HG03521 (cell line): ENCODE data around the gene ST8SIA5.

Experiments
- ATAC-seq: cut with Tn5 transposase; IDR thresholded peaks from one replicate; pipeline ENCODE4 v1.9.1; 2021; ENCODE audit warnings: mild to moderate bottlenecking, moderate library complexity; ENCODE audit not compliant: unreplicated experiment

ST8SIA5 gene

DNA sequence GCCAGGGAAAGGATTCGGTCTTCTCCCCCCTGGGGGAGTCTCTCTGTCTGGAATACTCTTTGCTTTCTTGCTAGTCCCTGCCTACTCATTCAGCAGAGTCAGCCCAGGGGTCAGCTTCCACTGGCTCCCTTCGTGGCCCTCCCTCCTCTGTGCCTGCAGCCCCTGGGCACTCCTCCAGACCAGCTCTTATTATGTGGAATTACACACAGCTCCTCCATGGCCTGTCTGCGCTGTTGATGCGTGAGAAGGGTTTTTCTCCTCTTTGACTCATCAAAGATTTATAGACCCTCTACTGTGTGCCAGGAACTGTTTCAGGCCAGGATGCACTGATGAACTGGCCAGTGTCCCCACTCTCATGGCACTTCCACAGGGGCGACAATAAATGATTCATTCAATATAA lies 44.4 kb downstream of the ST8SIA5 start:
- no peak for ATAC-seq

- no peak for ATAC-seq
These were observed 45.4 kb downstream of the ST8SIA5 start for GRCh38 chr18:46711444-46711863.

GRCh38 chr18:46706968-46707367 lies 49.9 kb downstream of the ST8SIA5 start:
- no peak for ATAC-seq

- no peak for ATAC-seq
These were observed 51.3 kb downstream of the ST8SIA5 start for GRCh38 chr18:46705521-46705920.

GRCh38 chr18:46704816-46705215 lies 52.0 kb downstream of the ST8SIA5 start:
- ATAC-seq: no peak

DNA sequence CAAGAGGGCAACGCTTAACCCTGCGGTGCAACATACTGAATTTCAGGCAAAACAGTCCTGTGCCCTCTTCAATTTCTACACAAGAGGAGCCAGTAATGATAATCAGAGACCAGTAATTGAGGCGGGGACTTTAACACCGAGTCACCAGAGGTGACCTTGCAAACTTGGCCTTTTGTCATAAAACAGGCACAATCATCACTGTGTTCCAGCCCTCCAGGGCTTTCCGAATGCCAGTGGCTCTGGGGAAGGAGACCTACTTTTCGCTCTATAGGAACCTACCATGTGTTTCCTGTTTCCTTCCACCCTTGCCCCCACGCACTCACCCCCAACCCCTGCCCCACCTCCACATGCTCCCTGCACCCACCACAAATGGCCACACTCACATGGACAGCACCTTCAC lies 52.7 kb downstream of the ST8SIA5 start:
- no peak for ATAC-seq

- ATAC-seq: no peak
These were observed 54.4 kb downstream of the ST8SIA5 start for GRCh38 chr18:46702471-46702870.

- ATAC-seq: no peak
These were observed 56.6 kb downstream of the ST8SIA5 start for GRCh38 chr18:46700066-46700824.

- ATAC-seq: no peak
These were observed 60.2 kb downstream of the ST8SIA5 start for GRCh38 chr18:46696702-46697101.

DNA sequence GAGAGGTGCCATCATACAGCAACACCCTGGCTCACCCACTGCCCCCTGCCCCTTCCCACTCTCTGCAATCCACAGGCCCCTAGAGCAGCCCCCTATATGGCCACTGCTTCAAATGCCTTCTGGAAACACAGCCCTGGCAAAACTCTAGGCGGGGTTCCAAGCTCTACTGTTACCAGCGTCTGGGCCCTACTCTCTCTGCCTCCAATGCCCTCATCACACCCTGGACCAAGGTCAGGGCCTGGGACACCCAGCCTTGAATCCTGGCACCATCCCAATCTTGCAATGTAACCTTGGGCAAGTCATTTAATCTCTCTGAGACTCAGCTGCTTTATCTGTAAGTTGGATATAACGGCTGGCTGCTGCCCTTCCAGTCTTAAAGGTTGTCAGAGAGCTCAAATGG lies 60.6 kb downstream of the ST8SIA5 start:
- ATAC-seq: no peak

DNA sequence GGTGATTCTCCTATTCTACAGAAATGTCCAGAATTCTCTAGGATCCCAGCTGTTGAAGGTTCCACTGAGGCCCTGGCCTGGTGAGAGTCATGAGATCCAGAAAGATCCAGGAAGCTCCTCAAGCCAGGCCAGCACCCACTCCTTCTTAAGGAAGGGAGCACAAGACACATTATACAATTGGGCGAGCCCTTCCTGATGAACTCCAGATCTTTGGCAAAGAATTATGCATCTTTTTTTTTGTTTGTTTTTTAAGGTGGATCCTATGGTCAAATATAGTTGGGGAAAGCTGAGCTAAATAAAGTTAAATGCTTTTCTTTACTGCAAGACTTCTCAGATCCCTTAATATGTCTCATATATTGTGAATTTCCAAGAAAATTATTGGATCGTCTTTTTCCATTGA lies 62.9 kb downstream of the ST8SIA5 start:
- no peak for ATAC-seq

GRCh38 chr18:46688853-46689525 lies 67.9 kb downstream of the ST8SIA5 start:
- no peak for ATAC-seq

GRCh38 chr18:46686186-46686585 lies 70.7 kb downstream of the ST8SIA5 start:
- no peak for ATAC-seq

GRCh38 chr18:46683252-46683651 lies 73.6 kb downstream of the ST8SIA5 start:
- ATAC-seq: no peak

DNA sequence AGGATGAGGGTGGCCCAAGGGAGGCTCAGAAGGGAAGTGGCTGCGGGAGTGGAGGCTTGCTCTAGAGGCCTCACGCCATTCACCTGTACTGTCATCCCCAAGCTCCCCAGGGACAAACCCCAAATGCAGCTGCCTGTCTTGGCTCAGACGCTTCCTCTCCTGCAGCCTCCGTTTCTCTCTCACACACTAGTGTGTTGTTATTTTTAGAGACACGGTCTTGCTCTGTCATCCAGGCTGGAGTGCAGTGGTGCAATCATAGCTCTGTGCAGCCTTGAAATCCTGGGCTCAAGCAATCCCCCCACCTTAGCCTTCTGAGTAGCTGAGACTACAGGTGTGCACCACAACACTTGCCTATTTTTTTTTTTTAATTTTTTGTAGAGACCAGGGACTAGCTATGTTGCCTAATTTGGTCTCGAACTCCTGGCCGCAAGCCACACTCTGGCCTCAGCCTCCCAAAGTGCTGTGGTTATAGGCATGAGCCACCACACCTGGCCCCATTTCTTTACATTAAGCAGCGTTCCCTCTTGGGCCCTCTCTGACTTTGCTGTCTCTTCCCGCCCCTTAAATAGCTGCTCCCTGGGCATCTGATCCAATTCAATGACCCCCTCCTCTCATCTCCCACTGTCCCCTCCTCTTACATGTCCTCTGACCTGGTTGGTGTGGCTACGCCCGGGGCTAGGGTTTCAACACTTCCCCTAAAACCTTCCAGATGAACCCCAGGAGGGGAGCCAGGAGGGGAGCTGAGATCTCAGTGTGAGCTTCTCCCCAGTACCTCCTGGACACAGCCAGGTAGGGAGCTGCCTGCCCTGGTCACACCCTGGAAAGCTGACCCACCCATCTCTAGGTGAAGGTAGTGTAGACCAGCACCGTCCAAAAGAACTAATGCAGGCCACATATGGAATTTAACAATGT lies 75.8 kb downstream of the ST8SIA5 start:
- no peak for ATAC-seq

- no peak for ATAC-seq
These were observed 76.8 kb downstream of the ST8SIA5 start for GRCh38 chr18:46679846-46680598.

DNA sequence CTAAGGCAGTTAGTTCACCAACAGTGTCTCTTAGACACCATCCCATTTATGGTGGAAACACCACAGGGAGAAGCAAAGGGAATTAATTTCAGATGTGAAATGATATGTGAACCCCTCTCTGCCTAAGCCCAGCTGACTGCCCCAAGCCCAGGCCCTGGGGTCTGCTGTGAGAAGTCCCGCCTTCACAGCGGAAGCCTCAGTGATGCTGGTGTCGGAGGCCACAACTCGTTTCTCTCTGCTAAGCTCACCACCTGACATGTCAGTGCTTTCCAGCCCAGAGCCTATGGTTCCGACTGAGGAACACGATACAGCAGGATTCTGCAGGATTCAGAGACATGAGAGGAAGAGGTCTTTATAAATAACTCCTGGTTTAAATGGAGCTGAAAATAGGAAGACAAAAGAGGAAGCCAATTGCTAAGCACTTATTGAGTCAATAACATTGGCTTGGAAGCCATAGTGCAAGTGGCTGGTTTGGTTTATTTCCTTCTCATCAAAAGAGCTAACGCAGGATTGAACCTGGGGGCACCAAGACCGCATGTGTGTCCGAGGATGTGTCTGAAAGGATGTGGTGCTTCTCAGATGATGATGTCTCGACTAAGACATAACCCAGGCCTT lies 78.0 kb downstream of the ST8SIA5 start:
- ATAC-seq: no peak

GRCh38 chr18:46678041-46678440 lies 78.8 kb downstream of the ST8SIA5 start:
- no peak for ATAC-seq

DNA sequence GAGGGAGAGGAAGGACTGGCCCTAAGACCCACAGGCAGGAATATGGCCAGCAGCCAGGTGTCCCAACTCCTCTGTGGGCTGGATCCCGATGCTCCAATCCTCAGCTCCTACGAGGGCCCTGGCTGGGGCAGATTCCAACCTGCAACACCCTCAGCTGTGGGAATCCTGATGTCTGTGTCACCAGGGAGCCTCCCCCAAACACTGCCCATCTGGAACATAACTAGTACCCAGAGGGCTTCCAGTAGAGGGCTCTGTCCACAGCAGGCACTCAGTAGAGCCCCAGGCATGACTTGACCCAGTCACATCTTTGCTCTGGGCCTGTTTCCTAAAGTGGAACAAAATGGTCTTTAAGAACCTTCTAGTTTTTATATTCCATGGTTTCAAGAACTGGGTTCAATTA lies 79.2 kb downstream of the ST8SIA5 start:
- no peak for ATAC-seq

DNA sequence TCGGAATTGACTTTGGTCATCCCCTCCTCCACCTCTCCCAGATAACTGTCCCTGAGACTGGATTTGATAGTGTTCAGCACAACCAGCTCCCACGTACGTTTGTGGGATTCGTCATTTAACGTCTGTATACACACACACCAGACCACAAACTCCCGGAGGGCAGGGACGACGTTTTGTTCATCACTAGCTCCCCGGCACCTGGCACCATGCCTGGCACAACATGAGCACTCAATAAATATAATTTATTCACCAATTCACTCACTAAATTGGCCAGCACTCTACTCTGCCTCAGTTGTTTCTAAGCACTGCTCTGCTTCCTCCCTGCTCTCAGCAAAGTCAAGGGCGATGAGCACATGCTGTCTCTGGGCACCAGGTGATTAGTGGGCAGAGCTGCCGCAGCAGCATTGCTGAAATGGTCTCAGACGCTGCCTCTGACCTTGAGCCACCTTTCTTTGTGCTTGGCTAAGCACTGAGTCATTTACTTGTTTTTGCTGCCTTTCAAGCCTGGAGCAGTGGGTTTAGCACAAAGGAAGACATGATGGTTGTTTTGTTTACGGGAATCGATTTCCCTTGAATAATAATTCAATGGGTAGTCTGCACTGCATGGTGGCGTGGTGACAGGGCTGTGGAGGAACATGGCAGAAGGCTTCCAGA lies 80.5 kb downstream of the ST8SIA5 start:
- ATAC-seq: no peak
